Measurements from ENCODE around the gene CD84.

CD84 gene

DNA sequence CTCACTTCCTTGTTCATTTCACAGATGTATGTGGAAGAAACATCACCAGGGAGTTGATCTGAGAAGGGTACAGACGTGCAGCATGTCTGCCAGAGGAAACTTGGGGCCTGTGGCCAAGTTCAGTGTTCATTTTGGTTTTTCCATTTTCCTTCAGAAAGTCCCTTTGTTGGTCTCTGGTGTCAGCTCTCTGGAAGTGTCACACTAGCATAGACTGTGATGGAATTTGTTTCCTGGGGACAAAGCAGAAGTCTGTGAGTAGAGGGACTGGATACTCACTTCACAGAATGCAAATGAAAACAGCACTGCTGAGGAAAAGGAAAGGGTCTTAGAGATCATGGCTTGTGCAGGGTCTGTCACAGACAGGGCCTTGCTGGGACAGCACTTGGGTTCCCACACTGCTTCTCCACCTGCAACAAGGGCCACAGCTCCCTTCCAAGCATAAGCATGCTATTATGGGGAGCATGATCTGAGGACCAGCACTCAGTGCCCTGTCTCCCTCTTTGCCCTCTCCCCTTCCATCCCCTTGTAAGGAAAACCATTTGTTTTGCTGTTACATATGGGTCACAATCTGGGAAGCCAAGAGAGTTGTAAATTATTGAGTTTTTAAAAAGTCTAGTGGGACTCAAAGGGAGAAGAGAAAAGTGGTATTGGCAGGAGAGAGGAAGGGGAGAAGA is 31.4 kb upstream of the CD84 start:
- TF ChIP-seq, protein P1, sequence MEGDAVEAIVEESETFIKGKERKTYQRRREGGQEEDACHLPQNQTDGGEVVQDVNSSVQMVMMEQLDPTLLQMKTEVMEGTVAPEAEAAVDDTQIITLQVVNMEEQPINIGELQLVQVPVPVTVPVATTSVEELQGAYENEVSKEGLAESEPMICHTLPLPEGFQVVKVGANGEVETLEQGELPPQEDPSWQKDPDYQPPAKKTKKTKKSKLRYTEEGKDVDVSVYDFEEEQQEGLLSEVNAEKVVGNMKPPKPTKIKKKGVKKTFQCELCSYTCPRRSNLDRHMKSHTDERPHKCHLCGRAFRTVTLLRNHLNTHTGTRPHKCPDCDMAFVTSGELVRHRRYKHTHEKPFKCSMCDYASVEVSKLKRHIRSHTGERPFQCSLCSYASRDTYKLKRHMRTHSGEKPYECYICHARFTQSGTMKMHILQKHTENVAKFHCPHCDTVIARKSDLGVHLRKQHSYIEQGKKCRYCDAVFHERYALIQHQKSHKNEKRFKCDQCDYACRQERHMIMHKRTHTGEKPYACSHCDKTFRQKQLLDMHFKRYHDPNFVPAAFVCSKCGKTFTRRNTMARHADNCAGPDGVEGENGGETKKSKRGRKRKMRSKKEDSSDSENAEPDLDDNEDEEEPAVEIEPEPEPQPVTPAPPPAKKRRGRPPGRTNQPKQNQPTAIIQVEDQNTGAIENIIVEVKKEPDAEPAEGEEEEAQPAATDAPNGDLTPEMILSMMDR (conservative IDR thresholded peaks at IDR 0.05; ENCODE audit: low read depth, low read length): no peak
- no peak for DNase-seq (ENCODE audit: low read depth)
- no peak overlapping the region for H3K4me3 ChIP-seq (ENCODE audit: low read length)

DNA sequence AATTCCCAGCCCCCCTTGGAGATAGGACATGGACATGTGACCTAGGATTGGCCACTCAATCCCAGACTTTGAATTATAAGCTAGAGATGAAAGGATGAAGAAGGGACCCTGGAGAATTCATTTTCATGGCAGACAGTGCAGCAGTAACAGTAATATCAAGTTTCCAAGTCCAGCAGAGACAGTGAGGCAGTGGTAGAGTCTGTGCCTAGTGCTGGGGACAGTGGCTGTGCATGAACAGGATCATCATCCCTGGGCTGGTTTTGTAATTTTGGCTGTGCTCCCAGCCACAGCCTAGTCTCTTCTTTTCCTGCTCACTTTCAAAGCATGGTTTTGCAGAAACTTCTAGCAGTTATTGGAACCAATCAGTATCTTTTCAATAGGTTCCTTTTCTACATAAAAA is 29.6 kb upstream of the CD84 start:
- DNase-seq (ENCODE audit: low read depth): no peak
- H3K4me3 ChIP-seq (ENCODE audit: low read length): no peak overlapping the region
- TF ChIP-seq, protein P1 (conservative IDR thresholded peaks at IDR 0.05; ENCODE audit: low read depth, low read length): no peak

DNA sequence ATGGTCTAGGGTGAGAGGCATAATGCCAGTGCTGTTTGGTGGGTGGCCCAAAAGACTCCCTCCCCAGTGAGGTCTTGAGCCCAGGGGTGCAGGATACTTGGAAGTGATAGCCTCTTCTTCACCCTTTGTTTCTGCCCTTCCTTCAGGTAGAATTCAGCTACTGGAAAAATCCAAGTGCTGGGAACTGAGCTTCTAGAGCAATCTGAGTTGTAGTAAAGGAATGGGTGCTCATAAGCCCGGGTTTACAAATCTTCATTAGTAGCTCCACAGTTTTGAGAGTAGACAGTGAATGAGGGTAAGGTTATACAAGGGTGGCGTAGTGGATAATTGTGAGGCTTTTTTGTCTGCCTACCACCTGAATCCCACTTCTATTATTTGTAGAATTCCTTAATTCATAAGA is 29.2 kb upstream of the CD84 start:
- no peak for DNase-seq (ENCODE audit: low read depth)
- no peak overlapping the region for H3K4me3 ChIP-seq (ENCODE audit: low read length)
- TF ChIP-seq, protein P1 (conservative IDR thresholded peaks at IDR 0.05; ENCODE audit: low read depth, low read length): no peak

DNA sequence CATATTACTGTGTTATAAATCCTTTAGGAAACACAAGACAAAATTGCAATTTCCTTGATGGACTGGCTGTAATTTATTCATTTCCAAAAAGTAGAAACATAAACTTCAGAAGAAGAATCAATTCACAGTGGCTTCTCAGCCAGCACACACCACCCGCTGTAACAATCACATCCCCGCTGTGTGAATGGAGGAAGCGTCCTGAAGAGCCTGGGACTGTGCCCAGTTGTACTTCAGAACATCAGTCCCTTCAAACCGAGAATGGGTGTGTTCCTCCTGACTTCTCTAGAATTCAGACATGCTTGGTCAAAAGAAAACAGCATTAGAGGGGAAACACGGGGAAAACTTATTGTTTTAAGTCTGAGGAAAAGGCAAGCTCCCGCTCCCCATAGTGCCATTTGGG is 28.8 kb upstream of the CD84 start:
- DNase-seq (ENCODE audit: low read depth): no peak
- H3K4me3 ChIP-seq (ENCODE audit: low read length): no peak overlapping the region
- TF ChIP-seq, protein P1 (conservative IDR thresholded peaks at IDR 0.05; ENCODE audit: low read depth, low read length): no peak

DNA sequence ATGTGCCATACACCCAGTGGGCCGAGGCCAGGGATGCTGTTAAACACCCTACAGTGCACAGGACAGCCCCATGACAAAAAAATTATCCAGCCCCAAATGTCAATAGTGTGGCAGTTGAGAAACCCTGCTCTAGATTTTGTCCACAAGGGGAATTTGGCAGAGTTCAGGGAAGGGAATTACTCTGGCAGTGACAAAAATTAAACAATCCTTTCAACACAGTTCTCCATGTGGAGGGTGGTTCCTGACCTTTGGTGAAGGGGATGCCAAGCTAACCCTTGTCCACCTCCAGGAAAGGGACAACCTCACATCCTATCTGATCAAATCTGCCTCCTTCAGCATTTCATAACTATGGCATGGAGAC is 28.4 kb upstream of the CD84 start:
- DNase-seq (ENCODE audit: low read depth): no peak
- no peak overlapping the region for H3K4me3 ChIP-seq (ENCODE audit: low read length)
- TF ChIP-seq, protein P1 (conservative IDR thresholded peaks at IDR 0.05; ENCODE audit: low read depth, low read length): no peak

DNA sequence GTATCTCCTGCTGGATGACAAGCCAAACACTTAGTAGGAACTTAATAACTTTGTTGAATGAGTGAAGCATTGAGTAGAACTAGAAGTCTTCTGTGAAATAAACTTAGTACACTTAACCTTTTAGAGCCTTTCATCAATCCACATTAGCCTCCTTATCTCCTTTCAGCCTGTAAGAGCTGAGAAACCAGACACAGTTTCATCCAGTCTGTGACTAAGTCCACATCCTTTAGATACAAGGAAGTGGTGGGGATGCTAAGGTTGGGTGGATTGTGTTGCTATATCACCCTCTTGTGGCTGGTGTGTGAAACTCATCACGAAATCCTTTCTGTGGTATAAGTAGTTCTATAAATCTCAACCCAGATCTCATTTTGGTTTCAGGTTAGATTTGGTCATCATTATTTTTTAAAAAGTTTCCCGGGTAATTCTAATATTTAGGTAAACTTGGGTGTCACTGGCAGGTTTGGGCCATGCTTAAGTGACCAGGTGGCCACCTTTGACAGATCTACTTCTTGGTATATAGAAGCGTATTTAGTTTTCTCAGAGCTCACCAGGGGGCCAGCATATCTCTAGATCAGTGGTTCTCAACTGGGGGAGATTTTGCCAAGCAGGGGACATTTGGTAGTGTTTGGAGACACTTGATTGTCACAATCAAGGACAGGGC is 27.8 kb upstream of the CD84 start:
- DNase-seq (ENCODE audit: low read depth): peak; percentile 34
- H3K4me3 ChIP-seq (ENCODE audit: low read length): no peak overlapping the region
- TF ChIP-seq, protein P1 (conservative IDR thresholded peaks at IDR 0.05; ENCODE audit: low read depth, low read length): peak; percentile 75

DNA sequence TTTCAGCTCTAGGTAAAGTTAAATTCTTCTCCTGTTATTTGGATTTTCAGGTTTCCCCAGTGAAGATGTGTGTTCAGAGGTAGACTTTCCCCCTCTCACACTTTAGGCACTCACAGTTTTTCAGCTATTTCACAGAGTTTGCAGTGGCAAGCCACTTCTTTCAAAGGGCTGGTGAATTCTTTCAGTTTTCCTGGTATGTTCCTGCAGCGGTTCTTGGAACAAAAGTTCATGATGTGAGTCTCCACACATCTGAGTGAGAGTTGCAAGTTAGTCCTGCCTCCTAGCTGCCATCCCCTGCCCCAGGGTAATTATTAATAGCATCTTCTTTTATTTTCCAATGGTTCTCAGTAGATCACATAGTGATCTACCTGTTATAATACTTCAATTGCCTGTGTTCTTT is 27.3 kb upstream of the CD84 start:
- DNase-seq (ENCODE audit: low read depth): no peak
- TF ChIP-seq, protein P1 (conservative IDR thresholded peaks at IDR 0.05; ENCODE audit: low read depth, low read length): no peak

More for the DNA sequence above, 27.3 kb upstream of the CD84 start:
- H3K4me3 ChIP-seq (ENCODE audit: low read length): no peak overlapping the region

All from retinal pigment epithelial cell (primary cell).